HCT116 (cell line): Measurements from ENCODE around the gene ZNF536. TPM values are rescaled to one million over a fixed set of nuclear protein-coding genes. Genes with fewer than 3 reads are reported as not detected.

Experiments used
- ATAC-seq: fragments of 200-7000 bp; cut with Tn5 transposase; 2 replicates; pipeline ENCODE4 v1.9.1; 2020; ENCODE audit warnings: mild to moderate bottlenecking, moderate library complexity
- BruUV-seq: library from RNA; stranded (reverse); fragments of 400-500 nt; replicated peaks from 2 replicates; lab custom pipeline; 2021; lab: Mats Ljungman, UMichigan
- CTCF ChIA-PET: fragments of 300-600 bp; sonication (Branson Sonifier 250); formaldehyde crosslinking; loops from one replicate; lab custom pipeline; 2021; ENCODE audit warnings: antibody characterized with exemption; lab: Charles Lee
- POLR2A ChIA-PET: fragments of 300-600, 350-600 bp; sonication (Branson Sonifier 250); formaldehyde crosslinking; loops from one replicate; lab custom pipeline; 2021; ENCODE audit warnings: antibody characterized with exemption; lab: Charles Lee
- RAD21 ChIA-PET, 2 experiments: fragments of 300-600 bp; sonication (Branson Sonifier 250); formaldehyde crosslinking; loops; one replicate each; lab custom pipeline; 2023; ENCODE audit warnings: low total read pairs in 2 of 2; ENCODE audit not compliant: uncharacterized antibody in 2 of 2, unreplicated experiment in 2 of 2, low non-redundant PET in 1 of 2; lab: Charles Lee
- DNase-seq: peaks from one replicate; pipeline ENCODE4 v3.0.0-alpha.2; 2010; ENCODE audit warnings: low read depth, low spot score
- H2AFZ ChIP-seq: fragments of 200-600 bp; shearing (Covaris generic), sonication (generic); 2 replicates; pipeline ENCODE4 v1.6.1; 2017; ENCODE audit warnings: low read depth, mixed run types, mixed read lengths, antibody characterized with exemption, low read length; ENCODE audit not compliant: poor library complexity, severe bottlenecking
- H3K27ac ChIP-seq: 2 replicates; pipeline ENCODE4 v1.5.1; 2012; ENCODE audit warnings: low read depth, low read length
- H3K27me3 ChIP-seq: fragments of 200-600 bp; sonication (generic); 2 replicates; pipeline ENCODE4 v1.6.1; 2016; ENCODE audit warnings: mixed run types, low read length, mixed read lengths; ENCODE audit not compliant: insufficient read depth
- H3K36me3 ChIP-seq, 2 experiments: fragments of 200-500 bp in 1 of 2; fragments of 200-600 bp in 1 of 2; sonication (Bioruptor generic) in 1 of 2; sonication (generic) in 1 of 2; 2 replicates each; pipeline versions ENCODE4 v1.5.1 to v1.6.1; 2014 to 2016; ENCODE audit warnings: low read length in 2 of 2, inconsistent platforms in 1 of 2, mixed read lengths in 1 of 2, mixed run types in 1 of 2; ENCODE audit not compliant: insufficient read depth in 2 of 2, control insufficient read depth in 1 of 2
- H3K4me1 ChIP-seq, 2 experiments: fragments of 200-600 bp in 1 of 2; sonication (generic) in 1 of 2; 2 replicates each; pipeline versions ENCODE4 v1.5.1 to v1.6.1; 2012 to 2017; ENCODE audit warnings: low read length in 2 of 2, inconsistent platforms in 1 of 2, mild to moderate bottlenecking in 1 of 2, mixed read lengths in 1 of 2, mixed run types in 1 of 2, moderate library complexity in 1 of 2; ENCODE audit not compliant: insufficient read depth in 2 of 2, control insufficient read depth in 1 of 2
- H3K4me2 ChIP-seq: fragments of 200-600 bp; sonication (generic); 2 replicates; pipeline ENCODE4 v1.6.1; 2017; ENCODE audit warnings: mixed run types, low read length, mixed read lengths
- H3K4me3 ChIP-seq, 2 experiments: fragments of 200-600 bp in 1 of 2; sonication (generic) in 1 of 2; replicated peaks in 1 of 2; 2 replicates each; pipeline ENCODE4 v1.5.1; 2011 to 2016; ENCODE audit warnings: low read length in 2 of 2, control low read depth in 1 of 2, low read depth in 1 of 2, mild to moderate bottlenecking in 1 of 2, mixed read lengths in 1 of 2, mixed run types in 1 of 2
- H3K79me2 ChIP-seq: fragments of 200-600 bp; sonication (generic); 2 replicates; pipeline ENCODE4 v1.6.1; 2017; ENCODE audit warnings: mild to moderate bottlenecking, mixed run types, low read length, moderate library complexity, mixed read lengths; ENCODE audit not compliant: insufficient read depth
- H3K9ac ChIP-seq: fragments of 200-600 bp; sonication (generic); 2 replicates; pipeline ENCODE4 v1.6.1; 2016; ENCODE audit warnings: low read length, mixed read lengths
- H3K9me2 ChIP-seq: fragments of 200-600 bp; sonication (generic), shearing (Covaris generic); 2 replicates; pipeline ENCODE4 v1.6.1; 2017; ENCODE audit warnings: mixed run types, mild to moderate bottlenecking, moderate library complexity; ENCODE audit not compliant: insufficient read depth
- H3K9me3 ChIP-seq, 2 experiments: fragments of 200-500 bp in 1 of 2; fragments of 200-600 bp in 1 of 2; sonication (Bioruptor generic) in 1 of 2; sonication (generic) in 1 of 2; 2 replicates each; pipeline ENCODE4 v1.6.1; 2014 to 2017; ENCODE audit warnings: low read length in 2 of 2, mixed read lengths in 2 of 2, inconsistent platforms in 1 of 2, low read depth in 1 of 2, mild to moderate bottlenecking in 1 of 2, mixed run types in 1 of 2, moderate library complexity in 1 of 2; ENCODE audit not compliant: control insufficient read depth in 1 of 2, insufficient read depth in 1 of 2
- H4K20me1 ChIP-seq: fragments of 200-600 bp; sonication (generic), shearing (Covaris generic); 2 replicates; pipeline ENCODE4 v1.6.1; 2017; ENCODE audit warnings: mixed run types, mild to moderate bottlenecking, moderate library complexity; ENCODE audit not compliant: insufficient read depth
- CTCF ChIP-seq, 3 experiments: fragments of 200-600 bp in 1 of 3; sonication (generic) in 1 of 3; IDR thresholded peaks in 2 of 3; conservative IDR thresholded peaks in 1 of 3; 2 replicates each; pipeline ENCODE4 v1.5.1; 2012 to 2017; ENCODE audit warnings: low read depth in 2 of 3, low read length in 2 of 3, antibody characterized with exemption in 1 of 3, borderline replicate concordance in 1 of 3, control low read depth in 1 of 3, mild to moderate bottlenecking in 1 of 3, mixed read lengths in 1 of 3, mixed run types in 1 of 3, moderate library complexity in 1 of 3; ENCODE audit not compliant: insufficient read depth in 1 of 3
- EGR1 ChIP-seq: IDR thresholded peaks from 2 replicates; pipeline ENCODE4 v1.6.1; 2012; ENCODE audit warnings: low read depth
- ELF1 ChIP-seq: IDR thresholded peaks from 2 replicates; pipeline ENCODE4 v1.6.1; 2012; ENCODE audit warnings: low read depth, borderline replicate concordance
- FOSL1 ChIP-seq: IDR thresholded peaks from 2 replicates; pipeline ENCODE4 v1.6.1; 2012; ENCODE audit warnings: low read depth
- POLR2AphosphoS5 ChIP-seq: IDR thresholded peaks from 2 replicates; pipeline ENCODE4 v1.6.1; 2011; ENCODE audit warnings: mild to moderate bottlenecking, low read depth, low read length, moderate library complexity
- RAD21 ChIP-seq: IDR thresholded peaks from 2 replicates; pipeline ENCODE4 v1.6.1; 2012; ENCODE audit warnings: low read depth, mild to moderate bottlenecking
- SIN3A ChIP-seq: IDR thresholded peaks from 2 replicates; pipeline ENCODE4 v1.6.1; 2012; ENCODE audit warnings: low read depth
- ZBTB33 ChIP-seq: IDR thresholded peaks from 2 replicates; pipeline ENCODE4 v1.6.1; 2011; ENCODE audit warnings: mild to moderate bottlenecking, low read length, moderate library complexity; ENCODE audit not compliant: insufficient replicate concordance; ENCODE audit errors: extremely low read depth
- ZFX ChIP-seq: fragments of 450-650 bp; IDR thresholded peaks from 2 replicates; pipeline ENCODE4 v1.6.1; 2017
- ZNF274 ChIP-seq: fragments of 200-500 bp; sonication (Bioruptor generic); IDR thresholded peaks from 2 replicates; pipeline ENCODE4 v1.6.1; 2014; ENCODE audit warnings: mild to moderate bottlenecking, low read depth, low read length, inconsistent platforms
- intact Hi-C: fragments of 100-400 bp; cut with micrococcal nuclease; formaldehyde crosslinking; loops from 2 replicates; pipeline ENCODE4 v1.10.0; 2022
- total RNA-seq: library from RNA; stranded (reverse); gene quantifications from one replicate; pipeline ENCODE4 v1.2.1, GENCODE V29; 2021; ENCODE audit not compliant: unreplicated experiment
- TF ChIP-seq, protein P1 (sequence below): IDR thresholded peaks from 2 replicates; pipeline ENCODE4 v1.6.1; 2012

ZNF536 gene
- total RNA-seq, 1 experiment from 2014 or later, result not detected

GRCh38 chr19:30446850-30447552 is 74.8 kb downstream of the ZNF536 start:
- TF ChIP-seq RAD21 (no peak), CTCF (IDR thresholded peaks at IDR 0.05 in 2 of 3, conservative IDR thresholded peaks at IDR 0.05 in 1 of 3; ENCODE audit: borderline replicate concordance in 1 of 3, insufficient read depth in 1 of 3, low read depth in 2 of 3, low read length in 2 of 3) (no peak), FOSL1 (no peak), POLR2AphosphoS5 (no peak), EGR1 (no peak), ZNF274 (no peak), ELF1 (no peak), SIN3A (no peak), ZBTB33 (no peak), ZFX (no peak)
- TF ChIP-seq, protein P1, sequence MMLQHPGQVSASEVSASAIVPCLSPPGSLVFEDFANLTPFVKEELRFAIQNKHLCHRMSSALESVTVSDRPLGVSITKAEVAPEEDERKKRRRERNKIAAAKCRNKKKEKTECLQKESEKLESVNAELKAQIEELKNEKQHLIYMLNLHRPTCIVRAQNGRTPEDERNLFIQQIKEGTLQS, result no peak
- POLR2A ChIA-PET, result no interaction called here

More at GRCh38 chr19:30446850-30447552, 74.8 kb downstream of the ZNF536 start:
- no peaks in the 10 kb centered on the region for H3K36me3 ChIP-seq
- H2AFZ ChIP-seq, result no peak overlapping the region
- ATAC-seq (no peak), DNase-seq (no peak)
- intact Hi-C loops, result no loop called here
- no peak overlapping the region for H3K4me3 ChIP-seq
- H3K79me2 ChIP-seq, result no peaks in the 10 kb centered on the region
- H3K9me2 ChIP-seq, result no peaks in the 10 kb centered on the region
- no peak overlapping the region for H3K4me2 ChIP-seq
- no peaks in the 10 kb centered on the region for H3K4me1 ChIP-seq
- H3K9me3 ChIP-seq, result no peaks in the 10 kb centered on the region
- H3K27ac ChIP-seq, result no peak overlapping the region
- no peak overlapping the region for H3K9ac ChIP-seq
- H3K27me3 ChIP-seq, result peaks cover 28% of the 10 kb centered on the region
- ChIA-PET CTCF (no interaction called here), RAD21 (no interaction called here)
- BruUV-seq, result no TSS peak
- no peaks in the 10 kb centered on the region for H4K20me1 ChIP-seq
